Esophagus muscularis mucosa (tissue), 4 donors: ENCODE results near the gene ALG13.

ENCODE experiments used
- EP300 ChIP-seq: sonication (generic); formaldehyde crosslinking; IDR thresholded peaks from one replicate; pipeline ENCODE4 v1.6.1; 2017; ENCODE audit warnings: antibody characterized with exemption
- POLR2A ChIP-seq: fragments of 450-650 bp; IDR thresholded peaks from one replicate; pipeline ENCODE4 v1.6.1; 2017; ENCODE audit warnings: antibody characterized with exemption, moderate library complexity, mild to moderate bottlenecking, low read depth
- POLR2AphosphoS5 ChIP-seq, 2 donors: sonication (generic); formaldehyde crosslinking; IDR thresholded peaks; one replicate each; pipeline ENCODE4 v1.6.1; 2017; ENCODE audit warnings: antibody characterized with exemption in 2 of 2
- TF ChIP-seq, protein P1 (sequence below), 3 experiments: fragments of 200-600 bp in 2 of 3; fragments of 450-650 bp in 1 of 3; sonication (generic) in 2 of 3; IDR thresholded peaks; one replicate each; pipeline ENCODE4 v1.5.1; 2017 to 2019; ENCODE audit warnings: antibody characterized with exemption in 3 of 3, mild to moderate bottlenecking in 2 of 3, moderate library complexity in 1 of 3

DNA sequence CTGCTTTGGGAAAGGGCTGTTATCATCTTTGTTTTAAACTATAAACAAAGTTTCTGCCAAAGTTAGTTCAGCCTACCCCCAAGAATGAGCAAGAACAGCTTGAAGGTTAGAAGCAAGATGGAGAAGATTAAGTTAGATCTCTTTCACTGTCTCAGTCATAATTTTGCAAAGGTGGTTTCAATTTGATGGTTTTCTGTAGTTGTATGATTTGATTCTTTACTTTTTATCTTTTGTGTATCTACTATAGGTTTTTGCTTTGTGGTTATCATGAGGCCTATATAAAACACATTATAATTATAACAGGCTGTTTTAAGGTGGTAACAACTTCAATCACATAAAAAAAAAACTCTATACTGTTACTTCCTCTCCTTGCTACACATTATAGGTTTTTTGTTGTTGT is 35.4 kb upstream of the ALG13 start:
- TF ChIP-seq EP300 (no peak), POLR2A (no peak), POLR2AphosphoS5 (IDR thresholded peaks at IDR 0.05) (no peak)
- TF ChIP-seq, protein P1, sequence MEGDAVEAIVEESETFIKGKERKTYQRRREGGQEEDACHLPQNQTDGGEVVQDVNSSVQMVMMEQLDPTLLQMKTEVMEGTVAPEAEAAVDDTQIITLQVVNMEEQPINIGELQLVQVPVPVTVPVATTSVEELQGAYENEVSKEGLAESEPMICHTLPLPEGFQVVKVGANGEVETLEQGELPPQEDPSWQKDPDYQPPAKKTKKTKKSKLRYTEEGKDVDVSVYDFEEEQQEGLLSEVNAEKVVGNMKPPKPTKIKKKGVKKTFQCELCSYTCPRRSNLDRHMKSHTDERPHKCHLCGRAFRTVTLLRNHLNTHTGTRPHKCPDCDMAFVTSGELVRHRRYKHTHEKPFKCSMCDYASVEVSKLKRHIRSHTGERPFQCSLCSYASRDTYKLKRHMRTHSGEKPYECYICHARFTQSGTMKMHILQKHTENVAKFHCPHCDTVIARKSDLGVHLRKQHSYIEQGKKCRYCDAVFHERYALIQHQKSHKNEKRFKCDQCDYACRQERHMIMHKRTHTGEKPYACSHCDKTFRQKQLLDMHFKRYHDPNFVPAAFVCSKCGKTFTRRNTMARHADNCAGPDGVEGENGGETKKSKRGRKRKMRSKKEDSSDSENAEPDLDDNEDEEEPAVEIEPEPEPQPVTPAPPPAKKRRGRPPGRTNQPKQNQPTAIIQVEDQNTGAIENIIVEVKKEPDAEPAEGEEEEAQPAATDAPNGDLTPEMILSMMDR (IDR thresholded peaks at IDR 0.05), result no peak
